Measurements from ENCODE around the gene METTL8. TPM values are rescaled to one million over a fixed set of nuclear protein-coding genes. Genes with fewer than 3 reads are reported as not detected.

The METTL8 gene
- total RNA-seq, 1 experiment from 2014 or later = 27.7 TPM

GRCh38 chr2:171289991-171290390, 143.8 kb downstream of the METTL8 start:
- BruUV-seq (replicated peaks) = no TSS peak
- DNase-seq (ENCODE audit: low read depth, low spot score) = no peak
- no peaks in the 10 kb centered on the region for H3K36me3 ChIP-seq (ENCODE audit: control insufficient read depth, insufficient read depth, low read length)
- H3K27me3 ChIP-seq (ENCODE audit: control insufficient read depth, insufficient read depth, low read length) = no peaks in the 10 kb centered on the region
- H3K27ac ChIP-seq (ENCODE audit: low read length) = no peak overlapping the region
- H3K4me3 ChIP-seq (ENCODE audit: low read depth in 2 of 2, low read length in 2 of 2) = no peak overlapping the region
- no peaks in the 10 kb centered on the region for H3K4me1 ChIP-seq (ENCODE audit: control insufficient read depth, insufficient read depth, low read length)
- ChIA-PET CTCF (no interaction called here), POLR2A (no interaction called here)
- intact Hi-C loops (cut with micrococcal nuclease; ENCODE audit: unreplicated experiment) = no loop called here
- TF ChIP-seq REST (IDR thresholded peaks at IDR 0.05; ENCODE audit: insufficient read depth in 1 of 2, low read depth in 2 of 2, low read length in 1 of 2) (no peak), CTCF (IDR thresholded peaks at IDR 0.05) (no peak), POLR2AphosphoS5 (IDR thresholded peaks at IDR 0.05; ENCODE audit: low read depth, low read length) (no peak), SIN3A (IDR thresholded peaks at IDR 0.05; ENCODE audit: borderline replicate concordance, insufficient read depth, low read depth, low read length) (no peak), TCF7L2 (IDR thresholded peaks at IDR 0.05; ENCODE audit: low read depth, low read length) (no peak)
- H3K9me3 ChIP-seq (ENCODE audit: control insufficient read depth, insufficient read depth, low read depth, low read length) = no peaks in the 10 kb centered on the region
- no peak for ATAC-seq
- in situ Hi-C loops (cut with HindIII; ENCODE audit: low pct_unique_long_range_greater_than_20kb, low sequenced_read_pairs) = no loop called here

GRCh38 chr2:171289316-171289715, 144.5 kb downstream of the METTL8 start:
- H3K36me3 ChIP-seq (ENCODE audit: control insufficient read depth, insufficient read depth, low read length) = no peaks in the 10 kb centered on the region
- intact Hi-C loops (cut with micrococcal nuclease; ENCODE audit: unreplicated experiment) (no loop called here), in situ Hi-C loops (cut with HindIII; ENCODE audit: low pct_unique_long_range_greater_than_20kb, low sequenced_read_pairs) (no loop called here)
- no peak overlapping the region for H3K4me3 ChIP-seq (ENCODE audit: low read depth in 2 of 2, low read length in 2 of 2)
- CTCF ChIA-PET = no interaction called here
- no peaks in the 10 kb centered on the region for H3K4me1 ChIP-seq (ENCODE audit: control insufficient read depth, insufficient read depth, low read length)
- DNase-seq (ENCODE audit: low read depth, low spot score) = no peak
- TF ChIP-seq SIN3A (IDR thresholded peaks at IDR 0.05; ENCODE audit: borderline replicate concordance, insufficient read depth, low read depth, low read length) = no peak
- no peak for TF ChIP-seq POLR2AphosphoS5 (IDR thresholded peaks at IDR 0.05; ENCODE audit: low read depth, low read length)
- TF ChIP-seq REST (IDR thresholded peaks at IDR 0.05; ENCODE audit: insufficient read depth in 1 of 2, low read depth in 2 of 2, low read length in 1 of 2) = no peak
- no peak for TF ChIP-seq CTCF (IDR thresholded peaks at IDR 0.05)
- TF ChIP-seq TCF7L2 (IDR thresholded peaks at IDR 0.05; ENCODE audit: low read depth, low read length) = no peak
- no peaks in the 10 kb centered on the region for H3K9me3 ChIP-seq (ENCODE audit: control insufficient read depth, insufficient read depth, low read depth, low read length)
- no peaks in the 10 kb centered on the region for H3K27me3 ChIP-seq (ENCODE audit: control insufficient read depth, insufficient read depth, low read length)
- no TSS peak for BruUV-seq (replicated peaks)
- no peak overlapping the region for H3K27ac ChIP-seq (ENCODE audit: low read length)
- POLR2A ChIA-PET = no interaction called here
- ATAC-seq = no peak
